Measurements from ENCODE around the gene RAP1GAP2.

RAP1GAP2 gene

DNA sequence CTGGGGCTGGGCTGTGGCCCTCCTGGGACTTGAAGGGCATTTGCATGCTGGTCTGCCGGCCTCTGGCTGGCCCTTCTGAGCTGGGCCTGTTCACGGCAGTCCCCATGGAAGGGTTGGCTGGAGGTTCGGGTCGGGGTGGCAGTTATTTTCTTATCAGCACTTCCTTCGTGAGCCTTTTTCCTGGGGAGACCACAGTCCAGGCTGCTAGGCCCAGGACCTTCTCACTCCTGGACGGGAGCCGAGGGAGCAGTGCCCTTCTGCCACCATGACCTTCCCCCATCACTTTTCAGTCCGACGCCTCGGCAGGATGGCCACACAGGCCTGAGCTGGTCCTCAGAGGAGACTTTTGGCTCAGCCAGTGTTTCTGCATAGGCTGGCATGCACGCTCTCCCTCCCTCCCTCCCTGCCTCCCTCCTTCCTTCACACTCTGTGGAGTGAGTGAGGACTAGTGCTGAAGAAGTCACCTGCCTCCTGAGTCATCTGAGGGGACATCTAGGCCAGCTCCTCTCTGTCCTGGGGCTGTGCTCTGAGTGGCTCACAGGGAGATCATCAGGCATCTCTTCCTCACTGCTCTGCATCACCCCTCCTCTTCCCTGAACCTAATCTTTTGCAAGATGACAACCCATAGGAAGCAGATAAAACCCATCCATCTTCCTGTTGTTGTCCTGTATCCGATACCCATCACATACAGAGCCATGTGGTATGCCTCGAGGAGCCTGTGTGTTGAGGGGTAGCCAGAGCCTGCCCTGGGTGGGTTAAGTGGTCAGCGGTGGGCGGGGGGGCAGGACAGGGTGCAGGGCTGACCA is 109.7 kb downstream of the RAP1GAP2 start:
- DNase-seq (ENCODE audit: insufficient read length, low spot score) (no peak), FAIRE-seq (no peak)

DNA sequence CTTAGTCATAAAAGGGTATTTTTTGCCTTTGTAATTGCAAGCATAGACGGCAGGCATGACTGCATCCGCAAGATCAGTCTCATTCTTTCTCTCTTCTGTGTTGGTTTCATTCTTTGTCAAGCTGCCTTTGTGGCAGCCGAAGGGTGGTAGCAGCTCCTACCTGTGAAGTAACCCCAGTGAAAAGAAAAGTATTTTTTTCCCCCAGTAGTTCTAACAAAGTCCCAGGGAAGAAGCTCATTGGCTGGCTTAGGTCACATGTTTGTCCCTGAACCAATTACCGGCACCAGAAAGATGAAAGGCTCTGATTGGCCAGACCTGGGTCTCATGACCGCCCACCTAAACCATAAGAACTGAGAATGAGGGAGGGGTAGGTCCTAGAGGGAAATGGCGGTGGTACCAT is 110.7 kb downstream of the RAP1GAP2 start:
- DNase-seq (ENCODE audit: insufficient read length, low spot score) (no peak), FAIRE-seq (no peak)

DNA sequence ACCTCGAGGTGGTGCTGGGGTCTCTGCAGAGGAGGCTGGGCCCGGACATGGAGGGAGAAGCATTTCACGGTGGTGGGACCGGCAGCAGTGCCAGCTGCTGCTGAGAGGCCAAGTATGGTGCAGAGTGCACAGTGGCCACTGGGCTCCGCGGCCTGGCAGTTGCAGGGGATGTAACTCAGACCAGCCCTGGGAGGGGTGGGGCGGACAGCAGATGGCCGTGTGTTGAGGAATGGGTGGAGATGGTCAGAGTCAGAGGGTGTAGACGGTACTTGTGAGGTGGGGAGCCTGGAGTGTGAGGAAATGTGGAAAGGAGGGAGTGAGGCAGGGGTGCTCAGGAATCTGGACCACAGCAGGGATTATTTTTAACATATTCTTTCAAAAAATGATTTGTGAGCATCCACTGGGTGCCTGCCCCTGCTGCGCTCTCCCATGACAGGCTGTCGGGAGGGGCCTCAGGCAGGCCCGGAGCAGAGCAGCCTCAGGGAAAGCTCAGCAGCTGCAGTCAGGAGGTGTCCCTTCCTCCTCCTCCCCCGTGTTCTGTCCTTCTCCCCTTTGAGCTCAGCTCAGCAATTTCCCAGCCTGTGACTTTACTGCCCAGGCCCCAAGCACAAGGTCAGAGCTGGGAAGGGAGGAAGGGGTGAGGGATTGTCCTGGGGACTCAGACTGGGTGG is 113.1 kb downstream of the RAP1GAP2 start:
- FAIRE-seq = no peak
- no peak for DNase-seq (ENCODE audit: insufficient read length, low spot score)

DNA sequence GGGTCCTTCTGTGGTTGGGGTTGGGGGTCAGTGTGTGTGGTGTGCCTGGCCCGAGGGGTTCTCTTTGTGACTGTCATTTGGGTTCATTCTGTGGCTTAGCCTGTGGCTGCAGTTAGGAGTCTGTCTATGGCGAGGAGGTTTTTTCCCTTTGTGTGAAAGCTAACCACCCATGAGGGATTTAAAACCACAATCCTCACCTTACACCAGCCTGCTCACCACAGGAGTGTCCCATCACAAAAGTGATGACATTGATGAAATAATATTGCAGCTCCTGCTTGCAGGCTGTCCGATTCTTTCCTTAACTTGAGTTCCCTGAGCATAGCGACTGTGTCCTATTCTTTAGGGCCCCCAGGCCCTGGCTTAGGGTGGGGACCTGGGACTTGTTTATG is 113.6 kb downstream of the RAP1GAP2 start:
- no peak for FAIRE-seq
- DNase-seq (ENCODE audit: insufficient read length, low spot score) = no peak

DNA sequence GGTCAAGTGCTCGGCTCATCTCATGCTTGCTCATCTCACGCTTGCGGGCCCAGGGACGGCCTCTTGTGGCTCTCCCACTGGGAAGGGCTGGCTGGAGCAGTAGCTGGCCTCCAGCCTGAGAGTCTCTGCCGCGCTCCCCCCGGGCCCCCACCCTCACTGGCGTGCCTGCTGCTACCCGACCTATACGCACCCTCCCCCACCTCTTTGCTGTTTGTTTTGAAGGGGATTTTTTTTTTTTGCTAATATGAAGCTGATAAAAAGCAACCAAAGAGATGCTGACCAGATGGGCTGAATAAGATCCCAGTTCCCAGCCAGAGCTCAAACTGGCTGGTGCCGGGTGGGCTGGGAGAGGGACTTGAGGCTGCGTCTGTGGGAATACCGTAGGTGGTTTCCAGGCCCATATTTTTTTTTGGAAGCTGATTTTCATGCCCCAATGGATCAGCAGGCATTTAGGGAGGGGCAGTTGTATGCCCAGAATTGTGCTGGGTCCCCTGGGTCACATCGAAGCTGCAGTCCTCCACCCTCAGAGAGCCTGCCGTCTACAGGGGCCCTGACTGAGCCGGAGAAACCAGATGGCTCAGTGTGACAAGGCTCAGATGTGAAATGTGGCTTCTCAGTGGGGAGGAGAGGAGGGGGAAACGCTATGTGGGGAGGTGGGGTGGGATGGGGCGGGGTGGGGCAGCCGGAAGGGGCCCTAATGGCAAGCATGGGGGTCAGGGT is 115.0 kb downstream of the RAP1GAP2 start:
- no peak for FAIRE-seq
- DNase-seq (ENCODE audit: insufficient read length, low spot score) = no peak

DNA sequence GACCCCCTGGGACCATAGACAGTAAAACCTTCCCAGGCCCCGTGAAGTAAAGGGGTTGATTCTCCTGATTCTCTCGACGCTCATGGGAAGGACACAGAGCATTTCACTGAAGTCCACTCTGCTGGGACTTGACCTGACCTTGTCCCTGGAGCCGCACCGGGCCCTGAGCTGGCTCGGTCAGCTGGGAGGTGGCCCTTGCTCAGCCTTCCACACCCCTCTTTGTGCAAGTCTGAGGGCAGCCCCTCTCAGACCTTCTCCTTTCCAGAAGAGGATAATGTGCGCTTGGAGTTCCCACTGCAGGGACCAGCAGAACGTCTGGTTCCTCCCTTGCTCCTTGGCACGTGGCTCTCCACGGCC is 115.5 kb downstream of the RAP1GAP2 start:
- DNase-seq (ENCODE audit: insufficient read length, low spot score) (no peak), FAIRE-seq (no peak)

DNA sequence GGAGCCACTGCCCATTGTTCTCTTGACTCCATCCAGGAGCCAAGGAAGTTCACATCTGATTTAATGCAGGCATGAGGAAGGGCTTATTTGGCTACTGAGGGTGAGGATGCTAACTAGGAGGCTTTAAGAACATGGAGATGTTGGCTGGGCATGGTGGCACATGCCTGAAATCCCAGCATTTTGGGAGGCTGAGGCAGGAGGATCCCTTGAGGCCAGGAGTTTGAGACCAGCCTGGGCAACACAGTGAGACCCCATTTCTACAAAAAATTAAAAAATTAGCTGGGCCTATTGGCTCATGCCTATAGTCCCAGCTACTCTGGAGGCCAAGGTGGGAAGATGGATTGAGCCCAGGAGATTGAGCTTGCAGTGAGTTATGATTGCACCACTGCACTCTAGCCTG is 116.5 kb downstream of the RAP1GAP2 start:
- DNase-seq (ENCODE audit: insufficient read length, low spot score) = no peak
- FAIRE-seq = no peak

DNA sequence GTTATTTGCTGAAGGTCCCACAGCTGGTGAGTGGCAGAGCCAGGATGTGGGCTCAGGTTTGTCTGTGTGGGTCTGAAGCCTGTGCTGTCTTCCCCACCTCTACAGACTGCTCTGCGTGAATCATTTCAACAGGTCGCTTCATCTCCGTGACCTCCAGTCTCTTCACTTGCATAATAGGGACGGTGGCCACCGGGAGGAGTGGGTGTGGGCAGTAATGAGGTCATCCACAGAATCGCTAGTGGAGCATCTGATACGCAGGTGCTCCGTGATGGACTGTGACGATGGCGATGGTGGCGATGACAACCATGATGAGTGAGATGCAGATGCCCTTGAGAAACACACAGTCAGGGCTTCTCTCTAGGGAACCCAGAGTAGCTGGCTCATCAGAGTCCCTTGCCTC is 120.2 kb downstream of the RAP1GAP2 start:
- DNase-seq (ENCODE audit: insufficient read length, low spot score) (no peak), FAIRE-seq (no peak)

DNA sequence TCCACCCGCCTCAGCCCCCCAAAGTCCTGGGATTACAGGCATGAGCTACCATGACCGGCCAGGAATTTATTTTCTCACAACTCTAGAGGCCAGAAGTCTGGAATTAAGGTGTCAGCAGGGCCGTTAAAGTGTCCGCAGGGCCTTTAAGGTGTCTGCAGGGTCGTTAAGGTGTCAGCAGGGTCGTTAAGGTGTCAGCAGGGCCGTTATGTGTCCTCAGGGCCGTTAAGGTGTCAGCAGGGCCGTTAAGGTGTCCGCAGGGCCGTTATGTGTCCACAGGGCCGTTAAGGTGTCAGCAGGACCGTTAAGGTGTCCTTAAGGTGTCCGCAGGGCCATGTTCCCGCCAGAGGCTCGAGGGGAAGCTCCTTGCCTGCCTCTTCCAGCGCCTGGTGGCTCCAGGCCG is 125.2 kb downstream of the RAP1GAP2 start:
- DNase-seq (ENCODE audit: insufficient read length, low spot score) = no peak
- FAIRE-seq = no peak

DNA sequence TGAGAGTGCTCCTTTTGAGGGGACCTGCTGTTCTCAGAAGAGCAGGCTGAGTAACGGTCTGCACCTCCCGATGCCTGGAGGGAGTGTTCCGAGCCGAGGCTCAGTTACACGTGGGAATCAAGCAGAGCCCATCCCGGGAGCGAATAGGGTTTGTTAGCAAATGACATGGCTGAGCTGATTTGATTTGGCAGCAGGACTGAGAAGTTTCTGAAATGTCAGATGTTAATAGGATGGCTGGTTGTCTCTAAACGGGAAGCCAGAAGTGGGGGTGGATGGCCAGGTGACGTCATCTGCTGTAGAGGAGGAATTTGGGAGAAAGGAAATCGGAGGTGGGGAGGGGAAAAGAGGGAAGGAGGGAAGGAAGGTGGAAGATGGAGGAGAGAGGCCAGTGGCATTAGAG is 128.0 kb downstream of the RAP1GAP2 start:
- peak; percentile 31 for FAIRE-seq
- no peak for DNase-seq (ENCODE audit: insufficient read length, low spot score)

DNA sequence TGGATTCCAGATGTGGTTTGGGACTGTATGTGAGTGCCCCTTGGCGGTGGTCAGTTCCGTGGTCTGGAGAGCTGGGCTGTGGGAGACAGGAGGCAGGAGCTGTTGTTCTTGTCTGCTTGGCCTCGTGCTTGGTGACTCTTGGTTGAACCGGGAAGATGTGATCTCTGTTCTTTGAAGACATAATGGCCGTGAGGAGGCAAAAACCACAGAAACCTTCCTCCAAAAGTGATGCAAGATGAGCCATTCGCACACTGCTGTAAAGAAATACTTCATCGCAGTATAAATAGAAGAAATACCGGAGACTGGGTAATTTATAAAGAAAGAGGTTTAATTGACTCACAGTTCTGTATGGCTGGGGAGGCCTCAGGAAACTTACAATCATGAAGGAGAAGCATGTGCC is 128.8 kb downstream of the RAP1GAP2 start:
- DNase-seq (ENCODE audit: insufficient read length, low spot score) (no peak), FAIRE-seq (no peak)

DNA sequence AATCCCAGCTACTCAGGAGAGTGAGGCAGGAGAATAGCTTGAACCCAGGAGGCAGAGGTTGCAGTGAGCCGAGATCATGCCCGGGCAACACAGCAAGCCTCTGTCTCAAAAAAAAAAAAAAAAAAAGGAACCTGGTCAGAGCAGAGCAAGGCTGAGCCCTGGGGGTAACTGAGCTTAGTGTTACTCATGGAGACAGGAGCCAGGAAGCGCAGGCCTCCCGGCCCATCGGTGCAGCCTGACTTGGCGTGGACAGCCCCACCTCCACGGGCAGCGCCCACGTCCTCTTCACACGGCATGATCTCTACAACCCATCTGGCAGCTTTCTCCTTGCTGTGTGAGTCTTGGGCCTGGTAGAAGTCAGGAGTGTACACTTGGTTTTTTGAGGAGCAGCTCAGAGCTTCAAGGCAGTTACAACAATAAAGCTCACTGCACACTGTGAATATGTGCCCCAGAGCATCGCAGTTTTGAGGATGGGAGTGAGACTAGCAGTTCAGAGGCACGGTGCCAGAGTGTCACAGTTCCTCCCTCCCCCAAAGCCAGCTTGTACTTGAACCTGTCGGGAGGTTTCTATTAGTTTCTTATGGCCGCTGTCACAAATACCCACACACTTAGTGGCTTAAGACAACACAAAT is 129.9 kb downstream of the RAP1GAP2 start:
- FAIRE-seq = peak; percentile 58
- DNase-seq (ENCODE audit: insufficient read length, low spot score) = peak; percentile 62

DNA sequence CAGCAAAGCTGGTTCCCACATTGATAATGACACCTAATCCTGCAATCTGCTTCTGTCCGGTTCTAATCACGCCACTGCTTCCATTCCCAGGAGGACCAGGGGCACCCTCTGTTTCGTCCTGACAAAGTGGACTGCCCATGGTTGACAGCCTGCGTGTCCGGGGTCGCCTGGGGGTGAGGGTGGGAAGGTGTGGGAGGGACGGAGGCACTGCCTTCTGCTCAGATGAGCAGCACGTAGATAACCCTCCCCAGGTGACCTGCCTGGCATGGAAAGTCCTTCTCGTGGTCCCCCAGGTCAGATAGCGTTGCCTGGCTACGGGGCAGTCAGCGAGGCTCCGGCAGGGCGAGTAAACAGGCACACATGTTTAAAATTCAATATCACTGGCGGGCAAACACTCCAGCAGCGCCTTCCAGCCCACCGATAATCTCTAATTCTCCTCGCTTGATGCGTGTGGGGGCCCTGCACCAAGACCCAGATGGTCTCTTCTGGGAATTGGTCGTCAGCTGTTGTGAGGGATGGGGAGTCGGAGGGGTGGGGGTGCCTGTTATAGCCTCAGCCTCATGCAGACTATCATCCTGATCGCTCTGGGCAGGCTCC is 132.2 kb downstream of the RAP1GAP2 start:
- FAIRE-seq (no peak), DNase-seq (ENCODE audit: insufficient read length, low spot score) (no peak)

DNA sequence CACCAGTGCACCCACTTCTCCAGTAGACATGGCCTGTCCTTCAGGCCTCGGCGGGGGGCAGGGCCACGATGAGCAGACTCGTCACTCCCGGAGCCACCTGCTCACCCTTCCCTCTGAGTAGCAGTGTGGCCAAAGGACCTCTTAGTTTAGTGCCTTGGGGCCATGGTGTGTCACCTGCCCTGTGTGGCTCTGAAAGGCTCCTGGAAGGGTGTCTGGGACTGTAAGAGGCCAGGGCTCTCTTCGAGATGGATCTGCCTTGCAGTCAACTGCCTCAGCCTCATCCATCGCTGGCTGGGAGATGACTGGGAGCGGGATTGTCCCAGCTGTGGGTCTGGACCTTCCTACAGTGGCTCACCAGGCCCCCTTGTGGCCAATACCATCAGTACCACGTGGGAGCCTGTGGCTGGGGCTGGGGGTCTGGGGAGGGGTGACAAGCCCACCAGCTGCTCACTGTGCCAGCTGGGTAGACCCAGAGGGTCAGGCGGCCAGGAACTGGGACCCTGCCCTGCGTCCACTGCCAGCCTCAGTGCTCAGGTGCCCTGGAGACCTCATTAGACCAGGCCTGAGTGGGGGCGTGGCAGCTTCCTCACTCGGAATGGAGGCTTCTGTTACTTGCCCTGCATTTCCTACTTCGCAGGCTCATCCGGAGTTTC is 133.8 kb downstream of the RAP1GAP2 start:
- DNase-seq (ENCODE audit: insufficient read length, low spot score) (peak; percentile 67), FAIRE-seq (peak; percentile 40)

DNA sequence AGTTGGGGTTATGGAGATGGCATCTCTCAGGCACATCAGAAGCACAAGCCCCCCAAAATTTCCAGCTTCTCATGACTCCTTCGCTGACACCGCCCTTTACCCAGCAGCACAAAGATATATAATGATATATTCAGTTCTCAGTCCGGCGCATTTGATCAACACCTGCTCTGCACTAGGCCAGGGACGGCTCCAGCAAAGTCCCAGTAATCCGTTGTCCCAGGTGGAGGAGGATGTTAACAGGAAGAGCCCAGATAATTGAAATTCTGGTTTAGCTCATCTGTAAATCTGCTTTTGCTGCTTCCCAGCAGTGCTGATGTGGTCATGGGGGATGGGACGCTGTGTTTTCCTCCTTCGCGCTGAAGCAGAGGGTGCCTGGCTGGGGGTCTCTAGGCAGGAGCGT is 135.6 kb downstream of the RAP1GAP2 start:
- DNase-seq (ENCODE audit: insufficient read length, low spot score) = no peak

DNA sequence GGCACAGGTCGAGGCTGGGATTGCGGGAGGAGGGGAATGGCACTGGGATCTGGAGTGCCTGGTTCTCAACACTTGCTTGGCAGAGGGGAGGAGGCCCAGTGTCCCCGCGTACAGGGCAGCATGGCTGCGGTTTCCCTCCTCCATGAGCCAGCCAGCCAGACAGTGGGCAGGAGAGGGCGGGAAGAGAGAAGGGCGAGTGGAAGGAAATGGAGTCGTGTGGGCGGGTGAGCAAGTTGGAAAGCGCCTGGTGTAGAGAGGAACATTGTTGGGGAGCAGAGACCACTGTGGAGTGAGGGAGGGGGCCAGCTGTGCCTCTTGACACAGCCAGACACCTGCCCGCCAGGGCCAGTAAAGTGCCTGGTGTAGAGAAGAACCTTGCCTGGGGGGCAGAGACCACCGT is 136.7 kb downstream of the RAP1GAP2 start:
- FAIRE-seq (no peak), DNase-seq (ENCODE audit: insufficient read length, low spot score) (no peak)

More for the DNA sequence above, 135.6 kb downstream of the RAP1GAP2 start:
- no peak for FAIRE-seq

DNA sequence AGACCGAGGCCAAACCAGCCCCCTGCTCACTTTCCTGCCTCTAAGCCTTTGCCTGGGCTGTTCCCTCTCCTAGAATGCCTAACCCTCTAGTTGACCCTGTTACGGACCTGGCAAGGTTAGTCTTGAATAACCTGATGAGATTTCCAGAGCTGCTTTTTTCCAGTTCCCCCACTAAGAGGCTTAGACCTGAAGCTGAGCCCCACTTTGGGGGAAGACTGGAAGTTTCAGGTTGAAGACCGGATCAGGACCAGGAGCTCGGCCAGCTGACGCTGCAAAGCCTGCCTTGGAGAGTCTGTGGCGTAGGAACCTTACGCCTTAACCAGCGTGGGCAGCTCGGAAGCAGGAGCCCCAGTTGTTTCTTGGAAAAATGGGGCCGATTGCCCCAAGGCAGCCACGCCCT is 137.4 kb downstream of the RAP1GAP2 start:
- no peak for FAIRE-seq
- DNase-seq (ENCODE audit: insufficient read length, low spot score) = no peak

DNA sequence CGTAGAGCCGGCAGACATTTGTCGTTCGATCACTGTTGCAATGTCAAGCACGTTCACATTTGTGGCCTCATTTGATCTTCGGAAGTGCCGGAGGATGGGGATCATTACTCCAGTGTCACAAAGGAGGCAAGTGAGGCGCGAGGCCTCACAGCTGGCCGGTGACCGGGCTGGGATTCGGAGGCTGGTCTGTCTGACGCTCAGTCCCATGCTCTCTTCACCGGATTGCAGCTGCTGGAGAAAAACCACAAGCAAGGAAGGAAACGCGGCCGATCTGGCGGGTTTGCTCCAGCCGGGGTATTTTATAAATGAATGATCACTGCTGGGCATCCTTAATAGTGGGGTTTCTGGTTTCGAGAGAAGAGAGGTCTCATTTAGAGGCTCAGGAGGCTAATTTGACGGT is 139.4 kb downstream of the RAP1GAP2 start:
- FAIRE-seq (no peak), DNase-seq (ENCODE audit: insufficient read length, low spot score) (no peak)

DNA sequence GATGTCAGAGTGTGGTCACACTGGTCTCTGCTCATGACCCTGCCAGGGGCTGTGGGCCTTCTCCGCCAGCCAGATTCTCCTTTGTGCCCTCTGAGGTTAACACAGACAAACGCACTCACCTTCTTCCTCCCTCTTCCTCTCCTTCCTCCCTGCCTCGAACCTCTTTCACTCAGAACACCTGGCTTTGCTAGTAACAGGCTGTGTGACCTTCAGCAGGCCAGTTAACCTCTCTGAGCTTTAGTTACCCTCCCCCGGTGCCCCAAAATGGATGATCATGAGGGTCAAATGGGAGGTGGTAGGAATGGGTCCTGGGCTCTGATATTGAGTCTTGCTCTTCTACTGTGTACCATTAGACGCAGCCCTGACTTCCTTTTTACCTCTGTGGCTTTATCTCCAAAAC is 140.1 kb downstream of the RAP1GAP2 start:
- no peak for FAIRE-seq
- no peak for DNase-seq (ENCODE audit: insufficient read length, low spot score)

DNA sequence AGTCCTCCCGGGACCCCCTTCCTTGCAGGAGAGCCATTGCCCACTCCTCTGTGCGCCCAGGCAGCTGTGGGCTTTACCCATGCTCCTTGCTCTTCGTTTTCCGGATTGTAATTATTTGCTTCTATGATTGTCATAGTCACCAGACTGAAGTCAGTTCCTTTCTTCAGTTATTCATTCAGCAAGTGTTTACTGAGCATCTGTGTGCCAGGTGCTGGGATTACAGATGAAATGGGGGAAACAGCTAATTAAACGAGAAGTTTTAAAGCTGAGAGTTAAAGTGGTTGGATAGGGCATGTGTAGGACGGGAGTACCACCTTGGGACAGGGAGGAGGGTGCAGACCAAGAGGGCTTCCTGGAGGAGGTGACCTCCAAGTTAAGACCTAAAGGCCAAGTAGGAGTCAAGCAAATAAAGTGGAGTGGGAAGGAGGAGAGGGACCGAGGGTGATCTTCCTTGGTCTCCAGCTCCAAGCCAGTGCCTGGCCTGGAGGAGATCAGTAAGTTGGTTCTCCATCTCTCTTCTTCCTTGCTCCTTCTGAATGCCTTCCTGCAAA is 140.6 kb downstream of the RAP1GAP2 start:
- FAIRE-seq (no peak), DNase-seq (ENCODE audit: insufficient read length, low spot score) (no peak)

Data from HTR-8/SVneo (cell line).